Measurements from ENCODE around the gene CREB3L4.
"Not testable (repeated sequence)": the region's sequence is repeated elsewhere in the genome, so short reads cannot be mapped to it uniquely, and the experiment has no call there.

GRCh38 chr1:153981735-153982134 is 14.0 kb downstream of the CREB3L4 start:
- TF ChIP-seq CTCF (IDR thresholded peaks at IDR 0.05); POLR2AphosphoS5 (IDR thresholded peaks at IDR 0.05; ENCODE audit: insufficient read depth in 1 of 2, low read depth in 1 of 2): not testable (repeated sequence)
